HG03095 (cell line): ENCODE data around the gene GIMAP1.

ENCODE experiments used
- ATAC-seq: cut with Tn5 transposase; IDR thresholded peaks from one replicate; pipeline ENCODE4 v1.9.1; 2021; ENCODE audit warnings: moderate library complexity; ENCODE audit not compliant: unreplicated experiment

The GIMAP1 gene

GRCh38 chr7:150721970-150722373 lies 5.6 kb downstream of the GIMAP1 start:
- ATAC-seq = no peak

DNA sequence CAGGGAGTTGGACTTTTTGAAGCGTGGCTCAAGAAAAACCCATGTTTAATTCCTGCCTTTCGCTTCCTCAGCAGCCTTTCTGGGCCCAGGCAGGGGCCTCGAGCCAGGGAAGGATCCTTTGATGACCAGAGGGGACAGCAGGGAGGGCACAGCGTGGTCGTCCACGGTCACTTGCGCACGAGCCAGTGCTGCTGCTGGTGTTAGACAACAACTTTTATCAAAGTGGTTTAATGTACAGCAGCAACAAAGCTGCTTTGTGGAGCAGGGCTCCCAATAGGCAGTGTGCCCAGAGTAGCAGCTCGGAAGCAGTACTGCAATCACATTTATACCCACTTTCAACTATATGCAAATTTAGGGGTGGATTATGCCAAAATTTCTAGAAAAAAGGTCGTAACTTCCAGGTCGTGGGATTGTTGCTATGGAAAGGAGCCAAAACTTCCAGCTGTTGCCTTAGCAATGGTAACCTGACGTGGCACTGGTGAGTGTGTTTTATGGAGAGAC lies 6.1 kb downstream of the GIMAP1 start:
- ATAC-seq = no peak

GRCh38 chr7:150723467-150723866 lies 7.1 kb downstream of the GIMAP1 start:
- no peak for ATAC-seq

- ATAC-seq = no peak
Observed at GRCh38 chr7:150727381-150727780, 11.0 kb downstream of the GIMAP1 start.

GRCh38 chr7:150728011-150728410 lies 11.6 kb downstream of the GIMAP1 start:
- ATAC-seq = no peak

DNA sequence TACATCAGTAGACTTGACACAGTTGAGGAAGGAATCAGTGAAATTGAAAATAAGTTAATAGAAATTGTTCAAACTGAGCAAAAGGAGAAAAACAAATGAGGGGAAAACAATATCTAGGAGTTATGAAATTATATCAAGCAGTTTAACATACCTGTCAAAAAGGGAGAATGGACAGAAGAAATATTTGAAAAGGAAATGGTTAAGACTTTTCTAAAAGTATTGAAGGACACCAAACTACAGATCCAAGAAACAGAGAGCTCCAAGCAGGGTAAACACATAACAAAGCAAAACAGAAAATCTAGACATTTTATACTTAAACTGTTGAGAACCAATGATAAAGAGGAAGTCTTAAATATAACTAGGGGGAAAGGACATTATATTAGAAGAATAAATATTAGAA lies 12.2 kb downstream of the GIMAP1 start:
- no peak for ATAC-seq

- no peak for ATAC-seq
Observed at GRCh38 chr7:150731916-150732315, 15.5 kb downstream of the GIMAP1 start.

DNA sequence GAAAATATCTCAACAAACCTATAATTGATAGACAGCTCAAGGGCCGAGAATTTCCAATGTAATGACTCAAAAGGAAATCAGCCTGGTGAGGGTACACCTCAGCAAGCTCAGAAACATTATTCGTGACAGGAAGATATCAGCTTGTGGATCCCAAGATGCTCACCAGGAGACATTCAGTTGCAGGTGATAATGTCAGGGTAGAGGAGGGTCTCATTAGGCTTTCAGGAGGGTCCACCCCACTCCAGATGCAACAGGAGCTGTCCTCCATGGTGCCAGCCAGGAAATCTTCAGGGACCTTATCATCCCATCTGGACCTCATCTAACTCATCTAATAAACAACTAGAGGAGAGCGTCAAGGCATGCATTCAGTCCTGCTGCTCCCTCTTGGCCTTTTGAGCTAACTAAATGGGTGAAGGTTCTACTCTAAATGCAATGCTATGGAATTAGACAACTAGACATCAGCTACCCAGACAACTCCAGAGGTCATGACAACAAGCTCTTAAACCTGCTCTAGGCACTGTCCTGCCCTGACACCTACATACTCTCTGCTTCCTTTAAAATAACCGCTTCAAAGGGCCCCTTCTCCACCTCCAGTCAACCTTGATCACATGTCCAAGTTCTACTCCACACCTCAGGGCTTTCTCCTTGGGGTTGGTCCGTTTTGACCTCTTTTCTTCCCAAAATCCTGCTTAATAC lies 16.5 kb downstream of the GIMAP1 start:
- ATAC-seq = no peak

DNA sequence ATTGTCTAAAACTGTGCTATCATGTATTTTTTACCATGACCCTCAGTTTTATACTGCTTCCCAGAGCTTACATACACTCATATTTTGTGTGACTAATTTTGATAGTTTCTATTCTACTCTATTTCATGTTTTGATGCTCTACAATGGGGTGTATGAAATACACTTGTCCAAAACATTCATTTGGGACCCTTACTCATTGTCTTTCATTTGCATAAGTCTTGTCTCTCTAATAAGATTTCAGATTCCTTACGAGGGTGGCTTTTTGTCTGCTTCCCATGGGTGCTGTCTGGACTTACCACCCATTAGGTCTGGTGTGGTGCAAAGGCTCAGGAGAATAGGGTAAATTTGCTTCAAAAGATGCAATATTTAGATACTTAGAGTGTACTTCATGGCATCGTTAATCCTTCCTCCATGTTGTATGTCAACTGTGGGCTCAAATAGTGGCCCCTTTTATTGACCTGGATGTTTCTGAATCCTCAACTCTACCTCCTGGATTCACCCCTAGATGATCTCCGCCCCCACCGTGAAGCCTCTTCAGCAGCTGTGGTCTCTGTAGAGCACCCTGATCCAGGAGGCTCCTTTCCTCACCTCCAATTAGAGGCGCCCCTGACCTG lies 17.2 kb downstream of the GIMAP1 start:
- ATAC-seq = no peak

- ATAC-seq = no peak
Observed at GRCh38 chr7:150734254-150734653, 17.8 kb downstream of the GIMAP1 start.

DNA sequence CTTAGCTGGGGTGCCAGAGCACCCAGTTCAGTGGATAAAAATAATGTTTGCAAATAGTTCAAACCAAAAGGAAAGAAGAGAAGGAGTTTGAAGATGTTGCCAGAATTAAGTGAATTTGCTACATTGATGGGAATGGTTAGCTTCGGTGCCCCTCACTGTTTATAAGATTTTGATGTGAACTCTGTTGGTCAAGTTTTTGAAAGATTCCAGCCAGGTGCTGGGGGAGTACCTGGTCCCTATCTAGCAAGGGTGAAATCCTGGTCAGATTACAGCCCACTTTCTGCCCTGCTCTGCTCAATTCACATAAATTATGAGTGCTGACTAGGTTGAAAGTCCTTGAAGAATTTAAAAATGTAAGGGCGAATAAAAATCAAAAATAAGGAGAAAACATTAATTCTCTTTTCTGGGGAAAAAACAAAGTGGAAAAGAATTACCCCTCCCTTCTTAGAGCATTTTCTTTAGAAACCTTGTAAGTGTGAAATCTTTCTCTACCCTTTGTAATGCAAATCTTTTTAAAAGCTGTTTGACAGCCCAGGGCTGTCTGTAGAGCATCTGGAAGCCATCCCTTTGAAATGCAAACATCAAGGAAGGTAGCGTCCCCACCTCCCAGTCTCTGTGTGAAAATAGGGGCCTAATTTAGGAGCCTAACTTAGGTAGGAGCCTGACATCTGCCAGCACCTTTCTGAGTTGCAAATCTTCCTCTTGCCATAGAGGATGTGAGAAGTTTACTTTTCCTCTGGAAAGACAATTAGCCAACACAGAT lies 19.4 kb downstream of the GIMAP1 start:
- ATAC-seq = no peak

- ATAC-seq = no peak
Observed at GRCh38 chr7:150736864-150737263, 20.5 kb downstream of the GIMAP1 start.

- ATAC-seq = peak; percentile 50
Observed at GRCh38 chr7:150737265-150738055, 21.0 kb downstream of the GIMAP1 start, which contains the start of gene GIMAP5. Gene GIMAP5 (plus strand): TSS chr7:150737418. CDS start chr7:150740885, 3,467 bp downstream.

GRCh38 chr7:150738092-150738491 lies 21.7 kb downstream of the GIMAP1 start:
- ATAC-seq = no peak

DNA sequence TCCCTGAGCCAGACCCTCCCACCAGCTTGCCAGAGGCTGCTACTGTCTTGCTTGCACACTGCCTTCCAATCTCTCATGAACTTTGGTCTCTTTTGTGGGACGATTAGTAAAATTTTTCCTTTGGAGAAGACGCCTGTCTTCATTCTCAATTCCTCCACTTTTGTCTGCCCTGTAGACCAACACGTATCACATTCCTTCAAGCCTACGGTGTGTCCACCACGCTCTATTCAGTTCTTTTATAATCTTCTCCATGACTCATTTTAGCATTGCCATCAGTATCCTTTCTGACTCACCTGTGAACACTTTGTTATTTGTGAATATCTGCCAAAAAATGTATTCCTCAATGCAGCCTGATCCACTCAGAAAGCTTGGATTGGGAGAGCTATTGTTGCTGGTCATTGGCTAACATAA lies 22.2 kb downstream of the GIMAP1 start:
- no peak for ATAC-seq

DNA sequence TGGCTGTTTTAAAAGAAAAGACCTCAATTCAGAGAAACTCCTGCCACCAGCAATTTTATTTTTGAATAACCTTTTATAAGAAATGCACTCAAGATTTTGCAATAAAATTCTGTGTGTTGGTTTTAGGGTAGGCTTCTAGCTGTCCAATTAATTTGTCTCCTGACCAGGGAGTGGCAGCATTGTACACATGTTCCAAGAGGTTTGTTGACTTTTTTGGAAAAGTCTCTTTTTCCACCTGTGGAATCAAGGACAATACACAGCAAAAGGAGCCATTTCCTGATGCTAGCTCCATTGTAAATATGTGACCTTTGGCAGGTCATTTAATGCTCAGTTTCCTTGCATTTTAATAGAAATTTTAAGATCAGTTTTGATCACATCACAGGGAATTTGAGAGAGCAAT lies 22.6 kb downstream of the GIMAP1 start:
- no peak for ATAC-seq

- ATAC-seq = no peak
Observed at GRCh38 chr7:150740053-150740452, 23.6 kb downstream of the GIMAP1 start.

GRCh38 chr7:150742286-150742968 lies 26.0 kb downstream of the GIMAP1 start:
- no peak for ATAC-seq

GRCh38 chr7:150744041-150744656 lies 27.7 kb downstream of the GIMAP1 start:
- no peak for ATAC-seq

DNA sequence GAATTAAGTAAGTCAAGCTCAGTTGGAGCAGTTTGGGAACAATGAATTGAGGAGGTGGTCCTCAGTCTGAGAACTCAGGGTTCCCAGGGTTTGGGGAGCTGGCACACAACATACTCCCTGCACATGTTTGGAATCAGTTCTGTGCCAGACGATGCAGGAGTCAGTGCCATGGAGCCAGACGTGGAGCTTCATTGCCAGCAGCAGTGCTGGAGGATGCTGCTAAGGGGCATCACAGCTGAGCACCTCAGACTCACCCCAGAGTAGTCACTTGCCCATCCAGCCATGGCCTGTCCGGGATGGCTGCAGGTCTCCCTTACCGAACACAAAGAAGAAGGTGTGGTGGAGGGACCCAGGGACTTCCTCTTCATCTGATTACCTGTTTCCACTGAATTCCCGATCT lies 28.7 kb downstream of the GIMAP1 start:
- ATAC-seq = no peak
